GM23338 (cell line): ENCODE measurements around the gene B4GALT5. TPM values are rescaled to one million over a fixed set of nuclear protein-coding genes. Genes with fewer than 3 reads are reported as not detected.

Experiments used
- ATAC-seq: fragments of 200-7000 bp; cut with Tn5 transposase; 3 replicates; pipeline ENCODE4 v1.9.1; 2020
- DNase-seq: peaks from one replicate; pipeline ENCODE4 v3.0.0-alpha.2; 2015; ENCODE audit warnings: low spot score
- H2AFZ ChIP-seq: fragments of 200-600 bp; sonication (generic); 2 replicates; pipeline ENCODE4 v1.8.0; 2016; ENCODE audit warnings: antibody characterized with exemption, mild to moderate bottlenecking, moderate library complexity
- H3F3A ChIP-seq: fragments of 200-600 bp; sonication (generic); replicated peaks from 2 replicates; pipeline ENCODE4 v1.8.0; 2017; ENCODE audit warnings: antibody characterized with exemption, mixed run types, low read depth
- H3K27ac ChIP-seq: fragments of 200-600 bp; sonication (generic); 2 replicates; pipeline ENCODE4 v1.6.1; 2016; ENCODE audit warnings: low read depth
- H3K27me3 ChIP-seq: fragments of 200-600 bp; sonication (generic); 2 replicates; pipeline ENCODE4 v1.8.0; 2016; ENCODE audit warnings: mild to moderate bottlenecking, mixed run types, moderate library complexity; ENCODE audit not compliant: insufficient read depth
- H3K36me3 ChIP-seq: fragments of 200-600 bp; sonication (generic); 2 replicates; pipeline ENCODE4 v1.8.0; 2016; ENCODE audit warnings: mild to moderate bottlenecking; ENCODE audit not compliant: insufficient read depth
- H3K4me1 ChIP-seq: fragments of 200-600 bp; sonication (generic); 2 replicates; pipeline ENCODE4 v1.8.0; 2016; ENCODE audit warnings: mild to moderate bottlenecking, moderate library complexity; ENCODE audit not compliant: insufficient read depth
- H3K4me2 ChIP-seq: fragments of 200-600 bp; sonication (generic); 2 replicates; pipeline ENCODE4 v1.7.1; 2017; ENCODE audit warnings: mixed run types
- H3K4me3 ChIP-seq: fragments of 200-600 bp; sonication (generic); 2 replicates; pipeline ENCODE4 v1.6.1; 2016; ENCODE audit warnings: mixed run types
- H3K79me2 ChIP-seq: fragments of 200-600 bp; sonication (generic); replicated peaks from 2 replicates; pipeline ENCODE4 v1.8.0; 2017; ENCODE audit warnings: mild to moderate bottlenecking; ENCODE audit not compliant: insufficient read depth
- H3K9me2 ChIP-seq: fragments of 200-600 bp; sonication (generic); 2 replicates; pipeline ENCODE4 v1.8.0; 2017; ENCODE audit not compliant: insufficient read depth
- H4K20me1 ChIP-seq: fragments of 200-600 bp; sonication (generic); replicated peaks from 2 replicates; pipeline ENCODE4 v1.8.0; 2017; ENCODE audit warnings: mild to moderate bottlenecking; ENCODE audit not compliant: insufficient read depth
- H3K27ac Mint-ChIP-seq: 2 replicates; pipeline ENCODE4 v1.8.0; 2020; ENCODE audit warnings: inconsistent platforms, mild to moderate bottlenecking, moderate library complexity, mixed read lengths
- H3K27me3 Mint-ChIP-seq: 3 replicates; pipeline ENCODE4 v1.8.0; 2022; ENCODE audit warnings: low read depth, mild to moderate bottlenecking, moderate library complexity, mixed read lengths, inconsistent platforms; ENCODE audit not compliant: insufficient read depth, poor library complexity
- H3K36me3 Mint-ChIP-seq: 3 replicates; pipeline ENCODE4 v1.8.0; 2021; ENCODE audit warnings: low read depth, mild to moderate bottlenecking, inconsistent platforms, moderate library complexity, mixed read lengths
- H3K4me1 Mint-ChIP-seq: 3 replicates; pipeline ENCODE4 v1.8.0; 2020; ENCODE audit warnings: mild to moderate bottlenecking, inconsistent platforms, mixed read lengths
- H3K4me3 Mint-ChIP-seq: 3 replicates; pipeline ENCODE4 v1.8.0; 2021; ENCODE audit warnings: moderate library complexity, mild to moderate bottlenecking, inconsistent platforms, mixed read lengths
- H3K9me3 Mint-ChIP-seq: 3 replicates; pipeline ENCODE4 v1.8.0; 2020; ENCODE audit warnings: moderate library complexity, mild to moderate bottlenecking, inconsistent platforms, mixed read lengths
- CTCF ChIP-seq, 2 experiments: fragments of 200-600 bp in 1 of 2; sonication (generic) in 1 of 2; conservative IDR thresholded peaks; 2 replicates each; pipeline versions ENCODE4 v1.5.1 to v1.6.1; 2016 to 2017; ENCODE audit warnings: antibody characterized with exemption in 2 of 2, low read depth in 2 of 2, mild to moderate bottlenecking in 2 of 2, moderate library complexity in 1 of 2
- ETS1 ChIP-seq: IDR thresholded peaks from 2 replicates; pipeline ENCODE4 v1.6.1; 2016; ENCODE audit warnings: antibody characterized with exemption
- EZH2 ChIP-seq: fragments of 200-600 bp; sonication (generic); IDR thresholded peaks from one replicate; pipeline ENCODE4 v1.8.0; 2017; ENCODE audit warnings: antibody characterized with exemption, mild to moderate bottlenecking, low read depth; ENCODE audit not compliant: unreplicated experiment
- EZH2phosphoT487 ChIP-seq: fragments of 200-600 bp; sonication (generic); IDR thresholded peaks from one replicate; pipeline ENCODE4 v1.8.1; 2018; ENCODE audit warnings: antibody characterized with exemption; ENCODE audit not compliant: unreplicated experiment
- NANOG ChIP-seq: IDR thresholded peaks from 2 replicates; pipeline ENCODE4 v1.6.1; 2016; ENCODE audit warnings: antibody characterized with exemption, borderline replicate concordance
- POLR2AphosphoS5 ChIP-seq: IDR thresholded peaks from 2 replicates; pipeline ENCODE4 v1.6.1; 2016; ENCODE audit warnings: antibody characterized with exemption, low read depth
- REST ChIP-seq: IDR thresholded peaks from one replicate; pipeline ENCODE4 v1.6.1; 2018; ENCODE audit warnings: antibody characterized with exemption; ENCODE audit not compliant: unreplicated experiment
- ZNF331 ChIP-seq: fragments of 250-450 bp; sonication (Bioruptor Pico); IDR thresholded peaks from 2 replicates; pipeline ENCODE4 v1.5.0; 2020; ENCODE audit warnings: low read depth, mild to moderate bottlenecking, moderate library complexity
- polyA plus RNA-seq: library from polyadenylated mRNA; unstranded; fragments of >200 nt; fragmentation: Nextera tagmentation; extraction: Ambion mirVana; gene quantifications from 2 replicates; pipeline ENCODE4 v1.2.1, GENCODE V29; 2016
- total RNA-seq: library from RNA; depleted of rRNA; stranded (reverse); fragments of >200 nt; shearing (Covaris generic); gene quantifications from 2 replicates; pipeline ENCODE4 v1.2.3, GENCODE V29; 2014

The B4GALT5 gene
- total and polyA plus RNA-seq, 2 experiments from 2014 or later: 19.1 to 50.3 TPM

GRCh38 chr20:49692941-49693340 is 20.7 kb downstream of the B4GALT5 start:
- Histone ChIP-seq H4K20me1 (peaks cover 81% of the 10 kb centered on the region), H3K36me3 (no peaks in the 10 kb centered on the region), H3K79me2 (peaks cover 100% of the 10 kb centered on the region), H3F3A (0 out of 2 replicates have a peak, but pooled peaks cover 3% of the 10 kb centered on the region), H3K9me2 (no peaks in the 10 kb centered on the region), H3K4me2 (no peak overlapping the region), H3K4me1 (peaks cover 62% of the 10 kb centered on the region), H3K4me3 (no peak overlapping the region), H2AFZ (no peak overlapping the region), H3K27me3 (no peaks in the 10 kb centered on the region), H3K27ac (peak overlapping the region; percentile 4; the same call in 1 of the 2 replicates)
- no peak overlapping the region for H3K27ac Mint-ChIP-seq
- peaks cover 84% of the 10 kb centered on the region for H3K4me1 Mint-ChIP-seq
- no peak for ATAC-seq
- H3K9me3 Mint-ChIP-seq: no peaks in the 10 kb centered on the region
- DNase-seq: no peak
- TF ChIP-seq EZH2 (no peak), REST (no peak), NANOG (no peak), POLR2AphosphoS5 (no peak), CTCF (conservative IDR thresholded peaks at IDR 0.05; ENCODE audit: low read depth in 2 of 2) (no peak), ZNF331 (no peak), ETS1 (no peak), EZH2phosphoT487 (no peak)
- no peak overlapping the region for H3K4me3 Mint-ChIP-seq
- H3K36me3 Mint-ChIP-seq: no peaks in the 10 kb centered on the region
- peaks cover 8% of the 10 kb centered on the region for H3K27me3 Mint-ChIP-seq
